Fibroblast of the aortic adventitia (primary cell): Measurements from ENCODE around the gene MRTFB. TPM values are rescaled to one million over a fixed set of nuclear protein-coding genes. Genes with fewer than 3 reads are reported as not detected.
A peak's percentile ranks its signal among the peaks of the same experiment; 100 is the strongest.

Source experiments
- DNase-seq: peaks from one replicate; pipeline ENCODE4 v3.0.0-alpha.2; 2010; ENCODE audit warnings: low read depth
- H3K4me3 ChIP-seq: 2 replicates; pipeline ENCODE4 v1.5.1; 2011; ENCODE audit warnings: low read depth, mild to moderate bottlenecking, control low read depth, low read length, moderate library complexity
- total RNA-seq: library from RNA; depleted of rRNA; stranded (reverse); fragments of >200 nt; gene quantifications from 2 replicates; pipeline ENCODE4 v1.2.3, GENCODE V29; 2012; ENCODE audit warnings: low replicate concordance
- TF ChIP-seq, protein P1 (sequence below): IDR thresholded peaks from 2 replicates; pipeline ENCODE4 v1.5.1; 2011; ENCODE audit warnings: mild to moderate bottlenecking, low read length, control low read depth, inconsistent platforms; ENCODE audit not compliant: insufficient read depth

The MRTFB gene
- total RNA-seq, 1 donor, result 13.2 TPM

DNA sequence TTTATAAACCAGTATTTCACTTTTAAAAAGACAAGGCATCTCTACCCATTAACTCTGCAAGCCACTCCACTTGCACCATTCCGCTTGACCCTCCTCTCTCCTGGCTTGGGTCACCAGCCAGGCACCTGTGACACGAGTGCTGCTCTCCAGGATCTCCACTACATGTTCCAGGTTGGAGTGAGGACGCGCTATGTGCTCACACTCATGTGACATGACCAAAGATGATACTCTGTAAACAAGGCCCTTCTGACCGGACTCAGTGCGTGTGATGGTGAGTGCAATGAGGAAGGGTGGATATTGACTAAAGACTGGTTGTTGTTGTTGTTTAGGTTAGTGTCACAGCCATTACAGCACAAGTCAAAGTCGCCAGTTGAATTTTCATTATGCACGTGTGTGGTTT lies 192.7 kb downstream of the MRTFB start:
- H3K4me3 ChIP-seq, result no peak overlapping the region
- TF ChIP-seq, protein P1, sequence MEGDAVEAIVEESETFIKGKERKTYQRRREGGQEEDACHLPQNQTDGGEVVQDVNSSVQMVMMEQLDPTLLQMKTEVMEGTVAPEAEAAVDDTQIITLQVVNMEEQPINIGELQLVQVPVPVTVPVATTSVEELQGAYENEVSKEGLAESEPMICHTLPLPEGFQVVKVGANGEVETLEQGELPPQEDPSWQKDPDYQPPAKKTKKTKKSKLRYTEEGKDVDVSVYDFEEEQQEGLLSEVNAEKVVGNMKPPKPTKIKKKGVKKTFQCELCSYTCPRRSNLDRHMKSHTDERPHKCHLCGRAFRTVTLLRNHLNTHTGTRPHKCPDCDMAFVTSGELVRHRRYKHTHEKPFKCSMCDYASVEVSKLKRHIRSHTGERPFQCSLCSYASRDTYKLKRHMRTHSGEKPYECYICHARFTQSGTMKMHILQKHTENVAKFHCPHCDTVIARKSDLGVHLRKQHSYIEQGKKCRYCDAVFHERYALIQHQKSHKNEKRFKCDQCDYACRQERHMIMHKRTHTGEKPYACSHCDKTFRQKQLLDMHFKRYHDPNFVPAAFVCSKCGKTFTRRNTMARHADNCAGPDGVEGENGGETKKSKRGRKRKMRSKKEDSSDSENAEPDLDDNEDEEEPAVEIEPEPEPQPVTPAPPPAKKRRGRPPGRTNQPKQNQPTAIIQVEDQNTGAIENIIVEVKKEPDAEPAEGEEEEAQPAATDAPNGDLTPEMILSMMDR, result no peak
- DNase-seq, result no peak

DNA sequence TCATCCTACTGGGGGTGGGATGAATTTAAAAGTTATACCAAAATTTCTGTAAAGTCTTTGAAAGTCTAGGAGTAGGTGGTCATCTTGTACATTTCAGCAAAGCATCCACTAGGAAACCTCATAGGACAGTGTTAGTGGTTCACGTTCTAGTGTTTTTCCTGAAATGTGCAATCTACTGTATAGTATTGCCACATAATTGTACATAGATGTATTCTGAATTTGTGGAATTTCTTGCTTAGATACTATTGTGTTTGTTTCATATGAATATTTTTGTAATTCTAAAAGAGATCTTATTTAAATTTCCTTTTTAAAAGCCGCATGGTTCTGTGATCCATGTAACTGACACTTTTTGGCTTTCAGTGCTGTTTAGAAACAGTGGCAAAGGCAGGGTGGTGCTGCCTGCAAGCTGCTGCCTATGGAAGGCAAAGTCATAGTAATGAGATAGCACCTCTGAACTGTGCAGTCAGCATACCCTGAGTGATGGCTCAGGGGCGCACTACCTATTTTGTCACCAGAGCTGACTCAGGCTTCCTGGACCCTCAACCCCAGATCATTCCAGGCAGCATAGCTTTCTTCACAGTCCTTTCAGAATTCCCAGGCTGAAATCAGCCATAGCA lies 193.3 kb downstream of the MRTFB start:
- no peak for DNase-seq
- H3K4me3 ChIP-seq, result no peak overlapping the region
- TF ChIP-seq, protein P1, result no peak

DNA sequence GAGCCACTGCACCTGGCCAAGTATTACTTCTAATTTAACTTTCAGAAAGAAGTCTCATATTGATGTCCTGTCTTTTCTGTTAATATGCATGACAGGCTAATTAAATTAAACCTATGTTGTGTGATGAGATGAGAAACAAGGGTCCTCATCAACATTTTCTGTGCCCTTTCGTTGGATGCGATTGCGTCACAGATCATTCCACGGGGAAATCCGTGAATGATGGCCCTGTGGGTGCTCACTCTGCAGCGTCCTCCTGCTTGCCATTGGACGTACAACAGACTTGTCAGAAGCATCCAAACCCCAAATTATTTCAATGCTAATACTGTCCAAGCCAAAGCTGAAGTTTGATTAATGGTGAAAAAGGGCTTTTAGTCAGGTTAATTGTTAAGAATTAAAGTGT lies 197.0 kb downstream of the MRTFB start:
- TF ChIP-seq, protein P1, result no peak
- H3K4me3 ChIP-seq, result no peak overlapping the region
- no peak for DNase-seq

DNA sequence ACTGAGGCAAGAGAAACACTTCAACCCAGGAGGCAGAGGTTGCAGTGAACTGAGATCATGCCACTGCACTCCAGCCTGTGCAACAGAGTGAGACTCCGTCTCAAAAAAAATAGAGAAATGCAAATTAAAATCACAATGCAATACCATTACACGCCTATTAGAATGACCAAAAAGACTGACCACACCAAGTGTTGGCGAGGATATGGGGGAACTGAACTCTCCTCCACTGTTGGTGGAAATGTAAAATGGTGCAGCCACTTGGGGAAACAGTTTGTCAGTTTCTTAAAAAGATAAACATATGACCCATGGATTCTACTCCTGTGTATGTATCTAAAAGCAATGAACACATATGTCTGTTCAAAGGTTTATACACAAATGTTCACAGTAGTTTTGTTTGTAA lies 204.8 kb downstream of the MRTFB start:
- TF ChIP-seq, protein P1, result no peak
- no peak for DNase-seq
- no peak overlapping the region for H3K4me3 ChIP-seq

DNA sequence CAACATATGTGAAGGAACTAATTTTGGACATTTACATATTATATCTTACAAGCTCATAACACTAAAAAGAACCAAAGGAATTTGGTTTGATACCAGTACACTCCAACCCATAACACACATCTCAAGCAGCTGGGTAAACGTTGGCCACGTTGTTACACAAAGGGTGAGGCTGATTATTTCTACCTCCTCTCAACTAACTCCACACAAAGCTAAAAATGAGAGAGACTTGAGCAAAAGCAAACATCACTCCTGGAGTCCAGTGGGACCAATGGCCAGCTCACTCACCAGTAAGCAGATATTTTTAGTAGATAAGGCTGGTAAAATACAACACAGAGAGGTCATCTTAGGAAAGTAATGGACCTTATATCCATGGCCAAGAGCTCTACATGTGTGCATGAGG lies 207.6 kb downstream of the MRTFB start:
- no peak overlapping the region for H3K4me3 ChIP-seq
- TF ChIP-seq, protein P1, result no peak
- no peak for DNase-seq

DNA sequence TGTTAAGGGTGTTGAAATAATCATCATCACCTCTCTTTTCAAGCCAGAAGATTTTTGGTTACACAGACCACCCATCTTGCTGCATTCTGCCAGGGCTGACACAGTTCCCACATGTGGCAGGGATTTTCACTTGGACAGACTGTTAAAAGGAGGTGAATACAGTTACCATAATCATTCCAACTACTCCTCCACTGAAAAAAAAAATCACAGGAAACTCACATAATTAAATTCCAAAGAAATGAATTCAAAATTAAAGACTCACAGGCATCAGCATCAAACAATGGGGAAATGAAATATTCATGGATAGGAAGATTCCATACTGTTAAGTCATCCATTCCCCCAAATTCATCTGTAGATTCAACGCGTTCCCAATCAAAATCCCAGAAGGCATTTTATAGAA lies 209.4 kb downstream of the MRTFB start:
- DNase-seq, result peak; percentile 39
- no peak overlapping the region for H3K4me3 ChIP-seq
- TF ChIP-seq, protein P1, result no peak

DNA sequence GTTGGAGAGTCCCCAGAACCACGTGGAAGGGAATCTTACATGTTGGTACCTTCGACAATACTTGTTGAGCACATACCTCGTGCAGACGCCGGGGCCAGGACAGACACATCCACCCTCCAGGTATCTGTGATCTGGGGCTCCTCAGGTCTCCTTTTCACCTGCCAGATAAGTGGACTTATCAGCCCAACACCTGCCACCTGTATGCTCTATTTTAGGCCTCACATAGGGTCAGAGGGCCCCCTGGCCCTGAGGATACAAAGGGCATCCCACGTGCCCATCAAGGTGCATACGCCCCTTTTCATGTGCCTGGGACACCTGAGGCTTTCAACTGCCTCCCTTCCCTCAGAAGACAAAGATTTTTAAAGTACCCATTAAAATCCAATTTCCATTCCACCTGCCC lies 212.7 kb downstream of the MRTFB start:
- no peak overlapping the region for H3K4me3 ChIP-seq
- TF ChIP-seq, protein P1, result no peak
- no peak for DNase-seq
